Heart left ventricle (tissue), 16 donors: ENCODE data around the gene SLC18A3. TPM values are rescaled to one million over a fixed set of nuclear protein-coding genes. Genes with fewer than 3 reads are reported as not detected.

Source experiments
- ATAC-seq, 4 donors: fragments of 200-7000 bp; cut with Tn5 transposase; one replicate each; pipeline ENCODE4 v1.9.1; 2020 to 2022; ENCODE audit warnings: moderate library complexity in 4 of 4, mild to moderate bottlenecking in 3 of 4, moderate number of reproducible peaks in 1 of 4
- DNase-seq, 5 donors: peaks; one replicate each; pipeline ENCODE4 v3.0.0-alpha.2; 2020
- H3K27ac ChIP-seq, 12 donors: fragments of 200-600 bp; sonication (generic) in 4 of 12; one replicate each; pipeline versions ENCODE4 v1.5.0 to v1.8.0; 2016 to 2022; ENCODE audit warnings: mild to moderate bottlenecking in 2 of 12
- H3K27me3 ChIP-seq, 9 donors: fragments of 200-600 bp; sonication (generic) in 2 of 9; one replicate each; pipeline versions ENCODE4 v1.5.1 to v1.8.0; 2016 to 2022; ENCODE audit warnings: mild to moderate bottlenecking in 3 of 9
- H3K36me3 ChIP-seq, 9 donors: fragments of 200-600 bp; sonication (generic) in 2 of 9; one replicate each; pipeline versions ENCODE4 v1.5.0 to v1.8.0; 2018 to 2022; ENCODE audit warnings: mild to moderate bottlenecking in 2 of 9
- H3K4me1 ChIP-seq, 12 donors: fragments of 200-600 bp; sonication (generic) in 4 of 12; one replicate each; pipeline versions ENCODE4 v1.5.0 to v1.8.0; 2016 to 2022; ENCODE audit warnings: mild to moderate bottlenecking in 3 of 12
- H3K4me3 ChIP-seq, 12 donors: fragments of 200-600 bp; sonication (generic) in 4 of 12; one replicate each; pipeline versions ENCODE4 v1.5.0 to v1.8.0; 2017 to 2022; ENCODE audit warnings: mild to moderate bottlenecking in 9 of 12, moderate library complexity in 4 of 12
- H3K9me3 ChIP-seq, 12 donors: fragments of 200-600 bp; sonication (generic) in 4 of 12; one replicate each; pipeline versions ENCODE4 v1.5.0 to v1.8.0; 2016 to 2022; ENCODE audit warnings: mild to moderate bottlenecking in 1 of 12
- CTCF ChIP-seq, 12 donors: fragments of 200-600 bp; sonication (generic) in 4 of 12; IDR thresholded peaks; one replicate each; pipeline versions ENCODE4 v1.5.0 to v1.8.0; 2018 to 2022; ENCODE audit warnings: antibody characterized with exemption in 12 of 12, mild to moderate bottlenecking in 5 of 12
- POLR2A ChIP-seq, 2 donors: fragments of 450-650 bp; IDR thresholded peaks; one replicate each; pipeline ENCODE4 v1.6.1; 2017; ENCODE audit warnings: antibody characterized with exemption in 2 of 2, mild to moderate bottlenecking in 2 of 2, moderate library complexity in 2 of 2
- WGBS, 4 donors: extraction: QIAGEN DNeasy Blood & Tissue Kit in 2 of 4; methylation state at CpG; one replicate each; pipeline versions ENCODE4 v1.1.5 to v1.1.7; 2013 to 2018; 5-methylcytosine and 5-hydroxymethylcytosine counted together
- intact Hi-C, 10 donors: fragments of 100-400 bp; cut with DNase I; formaldehyde crosslinking; loops; one replicate each; pipeline versions ENCODE4 v1.11.1 to v1.14.2; 2022
- polyA plus RNA-seq, 2 donors: library from polyadenylated mRNA; stranded (reverse); fragments of 200-250 nt; gene quantifications; one replicate each; pipeline ENCODE4 v1.2.3, GENCODE V29; 2013
- total RNA-seq, 9 donors: library from RNA; depleted of rRNA in 2 of 9; stranded (reverse); fragments of >200 nt in 2 of 9; fragmentation: NEBNext Ultra II Directional in 3 of 9; extraction: Animal tissue kit (Norgen Biotek cat#: 25700) in 3 of 9; gene quantifications; one replicate each; pipeline versions ENCODE4 v1.1.0 to v1.2.4, GENCODE V29; 2016 to 2023
- donor health status: ischemic (EF 13 %, LVEDD 7.1; RV severe dilation, severe dysfunction).
- donor health status: healthy with polysubstance abuse.
- donor health status: DM: no; HTN: yes; CAD: no.
- donor health status: DM: no; HTN: no; CAD: no.
- donor health status: ischemic (EF 25% LVEDD 6.9; RV normal size, moderate dysfunction).
- donor health status: ischemic (EF 25% LVEDD 5.7; RV mildly dilated, moderate dysfunction).
- donor health status: healthy.
- donor health status: DM: yes; HTN: yes; CAD: no.
- donor health status: ischemic (EF 35%, LVEDD 5.7; RV mildly dilated, moderate dysfunction).
- donor health status: nonischemic (EF 11% LVEDD 7.7; RV severe dilation, severe dysfunction).
- donor health status: DM: yes; HTN: yes; CAD: no.
- donor health status: PGD.
- donor health status: ischemic (EF 29% LVEDD 5.4; RV normal size, mild dysfunction).
- donor health status: nonischemic (EF 23%, LVEDD 6.1; RV moderate dilation, normal function).

The SLC18A3 gene
- total and polyA plus RNA-seq, 11 donors: not detected

DNA sequence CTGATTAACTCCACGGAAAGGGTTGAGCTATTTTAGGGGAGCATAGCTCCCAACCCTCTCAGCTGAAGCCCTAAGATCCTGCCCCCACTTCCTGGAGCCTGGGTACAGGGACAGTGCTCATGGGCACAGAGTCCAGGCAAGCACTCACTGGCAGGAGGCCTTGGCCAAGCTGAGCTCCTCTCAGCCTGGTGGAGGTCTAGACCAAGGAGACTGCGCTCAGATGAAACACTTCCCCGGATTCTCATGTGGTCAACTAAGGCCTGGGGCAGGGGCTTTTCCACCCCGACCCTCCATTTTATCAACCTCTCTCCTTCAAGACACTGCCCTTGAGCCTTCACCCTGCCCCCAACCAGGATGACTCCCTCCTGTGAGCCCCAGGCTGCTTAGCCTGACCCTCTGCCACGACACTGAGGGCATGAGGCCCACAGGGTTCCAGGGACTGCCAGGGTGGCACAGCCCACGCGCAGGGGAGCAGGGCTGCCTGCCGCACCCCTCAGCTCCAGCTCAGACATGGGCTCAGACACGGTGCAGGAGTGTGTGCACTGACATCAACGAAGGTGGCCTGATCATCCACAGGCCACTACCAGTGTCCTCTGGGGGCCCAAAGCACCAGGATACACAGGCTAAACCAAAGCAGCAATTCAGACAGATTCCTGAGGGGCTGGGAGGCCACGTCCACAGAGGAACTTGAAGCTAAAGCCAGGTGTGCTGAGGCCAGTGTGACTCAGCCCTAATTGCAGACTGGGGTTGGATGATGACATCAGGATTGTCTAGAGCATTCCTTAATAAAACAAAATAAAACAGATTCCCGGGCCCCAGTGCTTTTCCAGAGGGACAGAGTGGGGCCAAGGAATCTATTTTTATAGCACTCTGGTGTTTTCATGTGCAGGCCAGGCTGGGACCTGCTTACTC, 22.6 kb downstream of the SLC18A3 start:
- intact Hi-C loops: no loop called here
- H3K4me1 ChIP-seq: no peaks in the 10 kb centered on the region
- no peak for TF ChIP-seq CTCF (IDR thresholded peaks at IDR 0.05)
- no peak for TF ChIP-seq POLR2A (IDR thresholded peaks at IDR 0.05)
- WGBS, 4 donors: 44 to 60% (median 49%) methylated on average over 11 to 12 of the region's 12 CpGs
- H3K27ac ChIP-seq: no peak overlapping the region
- H3K4me3 ChIP-seq: no peak overlapping the region
- no peaks in the 10 kb centered on the region for H3K36me3 ChIP-seq
- ATAC-seq: no peak
- no peaks in the 10 kb centered on the region for H3K9me3 ChIP-seq
- peak in 1 of 5 donors; percentile 4 for DNase-seq
- peaks cover 0 to 15% (median 0%) of the 10 kb centered on the region in 9 donors for H3K27me3 ChIP-seq

- ATAC-seq: no peak
- Histone ChIP-seq H3K4me1 (no peaks in the 10 kb centered on the region), H3K27ac (no peak overlapping the region), H3K9me3 (no peaks in the 10 kb centered on the region), H3K36me3 (no peaks in the 10 kb centered on the region), H3K4me3 (no peak overlapping the region), H3K27me3 (peaks cover 0 to 14% (median 0%) of the 10 kb centered on the region in 9 donors)
- DNase-seq: no peak
- intact Hi-C loops: no loop called here
- TF ChIP-seq POLR2A (IDR thresholded peaks at IDR 0.05) (no peak), CTCF (IDR thresholded peaks at IDR 0.05) (no peak)
- WGBS, 4 donors: 50 to 57% (median 52%) methylated on average over 12 to 13 of the region's 13 CpGs
Measured at GRCh38 chr10:49633327-49634068, 23.4 kb downstream of the SLC18A3 start.

- DNase-seq (peak in 1 of 5 donors; percentile 8), ATAC-seq (no peak)
- Histone ChIP-seq H3K4me3 (no peak overlapping the region), H3K4me1 (no peaks in the 10 kb centered on the region), H3K27me3 (peaks cover 0 to 9% (median 0%) of the 10 kb centered on the region in 9 donors), H3K9me3 (no peaks in the 10 kb centered on the region), H3K27ac (no peak overlapping the region), H3K36me3 (no peaks in the 10 kb centered on the region)
- intact Hi-C loops: no loop called here
- TF ChIP-seq CTCF (IDR thresholded peaks at IDR 0.05) (no peak), POLR2A (IDR thresholded peaks at IDR 0.05) (no peak)
- WGBS, 4 donors: 67 to 74% (median 71%) methylated on average over 8 of the region's 8 CpGs
Measured at GRCh38 chr10:49634069-49634660, 24.1 kb downstream of the SLC18A3 start.

GRCh38 chr10:49642311-49642710, 32.2 kb downstream of the SLC18A3 start:
- no peak for ATAC-seq
- H3K27ac ChIP-seq: no peak overlapping the region
- H3K4me3 ChIP-seq: no peak overlapping the region
- intact Hi-C loops: no loop called here
- TF ChIP-seq CTCF (IDR thresholded peaks at IDR 0.05): no peak
- TF ChIP-seq POLR2A (IDR thresholded peaks at IDR 0.05): no peak
- no peak for DNase-seq
- H3K9me3 ChIP-seq: no peaks in the 10 kb centered on the region
- peaks cover 0 to 54% (median 16%) of the 10 kb centered on the region in 9 donors for H3K27me3 ChIP-seq
- H3K4me1 ChIP-seq: no peaks in the 10 kb centered on the region
- no peaks in the 10 kb centered on the region for H3K36me3 ChIP-seq
- 78 to 92% (median 88%) methylated on average over 3 of the region's 3 CpGs for WGBS, 4 donors
